AG04450 (cell line): ENCODE data around the gene ATP6V1G2. TPM values are rescaled to one million over a fixed set of nuclear protein-coding genes. Genes with fewer than 3 reads are reported as not detected.

Experiments used
- CTCF ChIA-PET: fragments of 300-600, 350-600 bp; formaldehyde crosslinking; extraction: SDS; loops from one replicate; lab custom pipeline; 2022; ENCODE audit warnings: antibody characterized with exemption, inconsistent platforms; lab: Charles Lee
- POLR2A ChIA-PET: fragments of 350-600 bp; formaldehyde crosslinking; extraction: SDS; loops from one replicate; lab custom pipeline; 2021; ENCODE audit warnings: antibody characterized with exemption, inconsistent platforms; lab: Yijun Ruan, JAX
- DNase-seq: peaks from one replicate; pipeline ENCODE4 v3.0.0-alpha.2; 2011; ENCODE audit warnings: low read depth, low spot score
- H3K27ac ChIP-seq: one replicate; pipeline ENCODE4 v1.5.1; 2012; ENCODE audit warnings: low read depth, low read length, control low read depth
- H3K27me3 ChIP-seq: one replicate; pipeline ENCODE4 v1.6.0; 2012; ENCODE audit warnings: low read length; ENCODE audit not compliant: control insufficient read depth, insufficient read depth
- H3K4me3 ChIP-seq: 2 replicates; pipeline ENCODE4 v1.5.1; 2011; ENCODE audit warnings: mild to moderate bottlenecking, low read depth, low read length, control low read depth
- H3K9me3 ChIP-seq: 2 replicates; pipeline ENCODE4 v1.5.1; 2012; ENCODE audit warnings: low read length; ENCODE audit not compliant: control insufficient read depth, insufficient read depth
- polyA plus RNA-seq: library from polyadenylated mRNA; depleted of rRNA; stranded (reverse); fragments of >200 nt; gene quantifications from 2 replicates; pipeline ENCODE4 v1.2.3, GENCODE V29; 2011
- TF ChIP-seq, protein P1 (sequence below): IDR thresholded peaks from 2 replicates; pipeline ENCODE4 v1.5.1; 2011; ENCODE audit warnings: low read depth, low read length, control low read depth, inconsistent platforms

Gene ATP6V1G2
- polyA plus RNA-seq, 1 experiment: 14.6 TPM

DNA sequence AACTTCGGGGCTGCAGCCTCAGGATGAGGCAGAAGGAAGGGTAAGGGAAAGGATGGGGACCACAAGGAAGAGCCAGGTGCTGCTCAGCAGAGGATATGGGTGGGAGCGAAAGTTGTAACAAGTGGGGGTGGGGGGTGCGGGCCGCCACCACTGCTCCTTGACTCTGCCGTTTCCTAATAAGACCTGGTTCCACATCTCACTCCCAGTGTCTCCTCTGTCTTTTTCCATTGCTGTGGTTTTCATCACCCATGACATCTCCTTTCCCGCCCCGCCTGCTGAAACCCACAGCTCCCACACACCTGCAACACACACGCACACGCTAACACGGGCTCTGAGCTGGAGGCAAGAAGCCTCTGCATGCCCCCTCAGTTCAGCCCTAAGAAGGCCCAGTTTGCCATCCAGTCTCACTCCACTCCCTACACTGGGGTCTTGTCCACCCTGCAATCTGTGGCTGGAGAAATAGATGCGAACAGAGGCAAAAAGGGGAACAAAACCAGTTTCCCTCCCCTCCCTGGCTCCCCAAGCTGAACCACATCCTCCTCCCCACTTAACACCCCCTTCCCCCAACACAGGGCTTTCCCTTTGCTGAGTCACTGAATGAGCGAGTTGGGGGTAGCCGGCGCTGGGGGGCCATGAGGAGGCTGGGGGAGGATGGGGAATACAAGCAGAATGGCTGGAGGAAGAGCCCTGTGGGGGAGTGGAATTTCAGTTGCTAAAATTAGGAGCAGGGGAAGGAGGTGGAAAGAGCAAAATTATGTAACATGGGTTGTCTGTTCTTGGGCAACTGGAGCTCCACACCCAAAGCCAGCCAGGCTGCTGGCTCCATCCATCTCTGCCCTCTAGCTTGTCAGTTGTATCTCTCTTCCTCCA is 12.5 kb upstream of the ATP6V1G2 start:
- Histone ChIP-seq H3K27ac (peak overlapping the region; percentile 31), H3K27me3 (no peaks in the 10 kb centered on the region), H3K9me3 (no peaks in the 10 kb centered on the region; the same call in 1 of the 2 replicates), H3K4me3 (no peak overlapping the region)
- TF ChIP-seq, protein P1, sequence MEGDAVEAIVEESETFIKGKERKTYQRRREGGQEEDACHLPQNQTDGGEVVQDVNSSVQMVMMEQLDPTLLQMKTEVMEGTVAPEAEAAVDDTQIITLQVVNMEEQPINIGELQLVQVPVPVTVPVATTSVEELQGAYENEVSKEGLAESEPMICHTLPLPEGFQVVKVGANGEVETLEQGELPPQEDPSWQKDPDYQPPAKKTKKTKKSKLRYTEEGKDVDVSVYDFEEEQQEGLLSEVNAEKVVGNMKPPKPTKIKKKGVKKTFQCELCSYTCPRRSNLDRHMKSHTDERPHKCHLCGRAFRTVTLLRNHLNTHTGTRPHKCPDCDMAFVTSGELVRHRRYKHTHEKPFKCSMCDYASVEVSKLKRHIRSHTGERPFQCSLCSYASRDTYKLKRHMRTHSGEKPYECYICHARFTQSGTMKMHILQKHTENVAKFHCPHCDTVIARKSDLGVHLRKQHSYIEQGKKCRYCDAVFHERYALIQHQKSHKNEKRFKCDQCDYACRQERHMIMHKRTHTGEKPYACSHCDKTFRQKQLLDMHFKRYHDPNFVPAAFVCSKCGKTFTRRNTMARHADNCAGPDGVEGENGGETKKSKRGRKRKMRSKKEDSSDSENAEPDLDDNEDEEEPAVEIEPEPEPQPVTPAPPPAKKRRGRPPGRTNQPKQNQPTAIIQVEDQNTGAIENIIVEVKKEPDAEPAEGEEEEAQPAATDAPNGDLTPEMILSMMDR: no peak
- POLR2A ChIA-PET: no interaction called here
- DNase-seq: no peak
- CTCF ChIA-PET: interaction anchor here (1.0 to 2.6 kb wide), 3 partner anchors 9 to 39 kb away, joined by 3 to 11 read pairs (median 3); no protein-coding TSS in a partner anchor

DNA sequence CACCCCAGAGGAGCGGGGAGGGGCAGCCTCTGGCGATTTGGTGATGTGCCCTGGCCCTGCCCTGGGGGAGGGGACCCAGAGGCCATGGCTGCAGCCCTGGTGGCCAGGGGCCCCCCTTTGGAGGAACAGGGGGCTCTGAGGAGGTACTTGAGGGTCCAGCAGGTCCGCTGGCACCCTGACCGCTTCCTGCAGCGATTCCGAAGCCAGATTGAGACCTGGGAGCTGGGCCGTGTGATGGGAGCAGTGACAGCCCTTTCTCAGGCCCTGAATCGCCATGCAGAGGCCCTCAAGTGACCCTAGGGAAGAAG is 11.9 kb upstream of the ATP6V1G2 start:
- H3K9me3 ChIP-seq: no peaks in the 10 kb centered on the region; the same call in 1 of the 2 replicates
- no peak overlapping the region for H3K27ac ChIP-seq
- no peak for DNase-seq
- H3K4me3 ChIP-seq: no peak overlapping the region
- TF ChIP-seq, protein P1: no peak
- no peaks in the 10 kb centered on the region for H3K27me3 ChIP-seq
- POLR2A ChIA-PET: no interaction called here
- CTCF ChIA-PET: interaction anchor here (1.0 kb wide), 1 partner anchor 39 kb away, joined by 3 read pairs; no protein-coding TSS in a partner anchor

DNA sequence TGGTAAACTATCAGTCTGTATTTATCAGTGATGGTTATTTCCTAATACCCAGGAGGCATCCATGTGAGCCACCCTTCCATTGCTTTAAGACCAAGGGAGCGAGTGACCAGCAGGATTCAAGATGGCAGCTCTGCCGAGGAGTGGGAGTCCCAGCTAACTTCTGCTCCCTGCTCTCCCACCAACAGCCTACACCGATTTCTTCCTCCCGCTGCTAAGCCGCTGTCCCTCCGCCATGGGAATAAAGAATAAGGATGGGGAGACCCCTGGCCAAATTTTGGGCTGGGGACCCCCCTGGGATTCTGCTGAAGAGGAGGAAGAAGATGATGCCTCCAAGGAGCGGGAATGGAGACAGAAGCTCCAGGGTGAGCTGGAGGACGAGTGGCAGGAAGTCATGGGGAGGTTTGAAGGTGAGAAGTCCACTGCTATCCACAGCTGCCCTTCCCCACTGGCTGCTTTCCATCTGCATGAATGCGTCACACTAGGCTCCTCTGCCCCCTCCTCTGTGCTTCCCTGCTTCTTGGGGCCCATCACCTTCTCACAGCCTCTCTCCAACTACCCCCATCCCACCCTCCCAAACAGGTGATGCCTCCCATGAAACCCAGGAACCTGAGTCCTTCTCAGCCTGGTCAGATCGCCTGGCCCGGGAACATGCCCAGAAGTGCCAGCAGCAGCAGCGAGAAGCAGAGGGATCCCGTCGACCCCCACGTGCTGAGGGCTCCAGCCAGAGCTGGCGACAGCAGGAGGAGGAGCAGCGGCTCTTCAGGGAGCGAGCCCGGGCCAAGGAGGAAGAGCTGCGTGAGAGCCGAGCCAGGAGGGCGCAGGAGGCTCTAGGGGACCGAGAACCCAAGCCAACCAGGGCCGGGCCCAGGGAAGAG is 11.3 kb upstream of the ATP6V1G2 start:
- no peaks in the 10 kb centered on the region for H3K27me3 ChIP-seq
- H3K9me3 ChIP-seq: no peaks in the 10 kb centered on the region; the same call in 1 of the 2 replicates
- no peak for DNase-seq
- POLR2A ChIA-PET: no interaction called here
- TF ChIP-seq, protein P1: no peak
- CTCF ChIA-PET: interaction anchor here (1.1 to 2.5 kb wide), 2 partner anchors 23 to 40 kb away, joined by 4 to 16 read pairs; no protein-coding TSS in a partner anchor
- H3K4me3 ChIP-seq: no peak overlapping the region
- no peak overlapping the region for H3K27ac ChIP-seq

DNA sequence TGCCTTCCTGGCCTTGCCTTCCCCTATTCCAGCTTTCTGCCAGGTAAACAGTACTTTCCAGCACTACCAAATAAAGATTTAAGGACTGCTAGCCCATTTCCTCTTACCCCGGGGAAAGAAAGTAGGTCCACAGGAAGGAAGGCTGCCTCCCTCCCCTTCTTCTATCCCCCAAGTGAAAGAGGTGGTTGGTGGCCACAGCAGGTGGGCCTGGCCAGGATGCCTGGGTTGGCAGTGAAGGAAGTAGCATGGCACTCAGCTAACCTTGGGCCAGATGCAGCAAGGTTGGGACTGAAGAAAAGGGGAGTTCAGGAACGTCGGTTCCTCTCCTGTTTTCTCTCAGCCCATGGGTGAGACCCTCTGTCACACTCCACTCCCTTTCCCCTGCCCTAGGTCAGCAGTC is 9.9 kb upstream of the ATP6V1G2 start:
- Histone ChIP-seq H3K27ac (no peak overlapping the region), H3K27me3 (no peaks in the 10 kb centered on the region), H3K4me3 (no peak overlapping the region), H3K9me3 (no peaks in the 10 kb centered on the region; the same call in 1 of the 2 replicates)
- CTCF ChIA-PET: interaction anchor here (1.1 to 2.5 kb wide), 2 partner anchors 24 to 42 kb away, joined by 4 to 16 read pairs; no protein-coding TSS in a partner anchor
- POLR2A ChIA-PET: no interaction called here
- no peak for DNase-seq
- TF ChIP-seq, protein P1: no peak
